NCI-H345 treated with DMSO at 0.1 percent for 48 hours (cell line): ENCODE results near the gene MARF1.
"Not testable (repeated sequence)": the region's sequence is repeated elsewhere in the genome, so short reads cannot be mapped to it uniquely, and the experiment has no call there.

ENCODE experiments used
- DNase-seq: peaks from one replicate; lab custom pipeline; 2025; ENCODE audit not compliant: unreplicated experiment; lab: John Stamatoyannopoulos, UW

The MARF1 gene

DNA sequence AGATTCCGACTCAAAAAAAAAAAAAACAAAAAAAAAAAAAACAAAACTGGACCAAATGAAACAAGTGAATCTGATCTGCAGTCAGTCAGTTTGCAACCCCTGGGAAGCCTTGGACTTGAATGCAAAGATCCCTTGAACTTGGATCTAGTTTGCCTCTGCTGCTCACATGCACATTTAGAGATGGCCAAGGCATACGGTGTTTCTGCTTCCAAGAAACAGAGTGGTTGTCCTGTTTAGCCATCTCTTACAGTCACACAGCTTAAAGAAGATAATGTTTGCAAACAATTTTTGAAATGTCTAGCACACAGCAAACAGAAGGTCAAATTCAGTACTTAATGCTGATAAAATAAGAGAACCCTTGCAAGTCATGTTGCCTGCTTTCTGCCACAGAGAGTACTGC is 11.6 kb upstream of the MARF1 start:
- DNase-seq, result no peak

- DNase-seq, result no peak
Observed at GRCh38 chr16:15653227-15653626, 10.3 kb upstream of the MARF1 start.

GRCh38 chr16:15652293-15653001 is 9.5 kb upstream of the MARF1 start:
- DNase-seq, result no peak

GRCh38 chr16:15650698-15651171 is 7.8 kb upstream of the MARF1 start:
- DNase-seq, result no peak

DNA sequence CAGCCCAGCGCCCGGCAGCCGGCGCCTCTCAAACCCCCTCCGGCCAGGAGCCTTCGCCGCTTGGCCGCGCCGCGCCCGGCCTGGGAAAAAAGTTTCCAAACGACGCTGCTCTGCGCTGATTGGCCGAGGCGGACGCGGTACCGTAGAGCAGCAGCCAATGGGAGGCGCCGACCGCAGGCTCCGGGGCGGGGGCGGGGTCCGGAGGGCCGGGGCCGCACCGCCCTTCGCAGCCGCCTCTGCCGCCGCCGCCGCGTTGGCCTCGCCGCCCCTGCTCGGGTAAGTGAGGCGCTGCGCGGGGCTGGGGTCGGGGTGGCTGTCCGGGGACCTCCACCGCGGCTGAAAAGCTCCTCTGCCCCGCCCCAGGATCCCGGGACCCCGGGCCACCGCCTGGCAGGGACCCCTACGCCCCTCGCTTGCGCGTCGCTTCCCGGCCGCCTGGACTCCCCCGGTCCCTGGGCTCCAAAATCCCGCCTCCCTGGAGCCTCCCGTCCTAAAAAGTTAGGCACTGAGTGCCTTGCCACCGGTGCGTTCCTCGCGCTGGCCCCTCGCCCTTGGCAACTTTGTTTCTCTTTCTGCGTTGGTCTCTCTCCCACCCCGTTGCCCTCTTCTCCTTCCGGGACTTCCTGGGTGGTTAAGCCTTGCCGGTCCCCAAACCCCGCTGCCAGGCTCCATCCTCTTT is 7.2 kb upstream of the MARF1 start, which contains the start of gene NDE1:
TSS of gene NDE1 (plus strand) at position 227 of the 679 bp plus-strand sequence. CDS start 14,534 bp downstream, outside the sequence.
- DNase-seq, result peak; percentile 54

DNA sequence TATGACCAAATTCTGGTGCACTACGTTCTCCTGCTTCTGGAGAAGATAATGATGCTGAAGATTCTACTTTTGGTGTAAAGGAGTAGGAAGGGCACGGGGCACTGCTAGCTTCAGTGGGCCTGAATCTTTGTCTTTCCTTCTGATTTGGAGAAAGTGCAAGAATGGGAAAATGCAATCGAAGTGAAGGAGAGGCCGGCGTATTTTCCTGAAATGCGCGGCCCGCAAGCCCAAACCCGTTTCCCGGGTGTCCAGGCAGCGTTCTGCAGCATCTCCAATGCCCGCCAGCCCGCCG is 6.7 kb upstream of the MARF1 start:
- no peak for DNase-seq

DNA sequence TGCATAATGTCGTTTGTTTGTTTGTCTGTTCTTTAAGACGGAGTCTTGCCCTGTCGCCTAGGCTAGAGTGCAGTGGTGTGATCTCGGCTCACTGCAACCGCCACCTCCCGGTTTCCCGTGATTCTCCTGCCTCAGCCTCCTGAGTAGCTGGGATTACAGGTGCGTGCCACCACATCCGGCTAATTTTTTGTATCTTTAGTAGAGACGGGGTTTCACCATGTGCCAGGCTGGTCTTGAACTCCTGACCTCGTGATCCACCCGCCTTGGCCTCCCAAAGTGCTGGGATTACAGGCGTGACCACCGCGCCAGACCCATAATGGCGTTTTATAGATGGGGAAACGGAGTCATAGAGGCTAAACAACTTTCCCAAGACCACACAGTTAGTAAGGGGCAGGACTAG is 6.4 kb upstream of the MARF1 start:
- not testable (repeated sequence) for DNase-seq

- DNase-seq, result no peak
Observed at GRCh38 chr16:15648135-15648730, 5.3 kb upstream of the MARF1 start.

DNA sequence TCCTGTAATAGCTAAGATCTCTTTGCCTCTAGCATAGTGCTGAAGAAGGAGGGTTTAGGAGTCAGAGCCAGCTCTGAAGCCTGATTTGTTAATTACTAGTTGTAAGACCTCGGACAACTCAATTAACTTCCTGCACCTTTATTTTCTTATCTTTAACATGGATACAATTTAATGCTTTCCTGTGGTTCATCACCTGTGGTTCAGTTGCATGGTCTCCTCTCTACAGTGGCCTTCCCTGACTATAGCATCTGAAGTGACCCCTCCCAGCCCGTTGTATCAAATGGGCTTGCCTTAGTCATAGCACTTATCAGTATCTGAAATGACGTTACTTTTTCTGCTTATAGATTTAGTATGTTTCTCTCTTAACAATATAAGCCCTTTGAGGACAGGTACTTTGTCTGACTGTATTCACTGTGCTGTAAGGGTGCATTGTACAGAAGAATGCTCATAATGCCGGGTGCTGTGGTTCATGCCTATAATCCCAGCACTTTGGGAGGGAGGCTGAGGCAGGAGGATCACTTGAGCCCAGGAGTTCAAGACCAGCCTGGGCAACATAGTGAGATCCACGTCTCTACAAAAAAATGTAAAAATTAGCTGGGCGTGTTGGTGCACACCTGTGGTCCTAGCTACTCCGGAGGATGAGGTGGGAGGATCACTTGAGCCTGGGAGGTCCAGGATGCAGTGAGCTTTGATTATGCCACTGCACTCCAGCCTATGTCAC is 4.5 kb upstream of the MARF1 start:
- no peak for DNase-seq

GRCh38 chr16:15646557-15647293 is 3.8 kb upstream of the MARF1 start:
- DNase-seq, result not testable (repeated sequence)

DNA sequence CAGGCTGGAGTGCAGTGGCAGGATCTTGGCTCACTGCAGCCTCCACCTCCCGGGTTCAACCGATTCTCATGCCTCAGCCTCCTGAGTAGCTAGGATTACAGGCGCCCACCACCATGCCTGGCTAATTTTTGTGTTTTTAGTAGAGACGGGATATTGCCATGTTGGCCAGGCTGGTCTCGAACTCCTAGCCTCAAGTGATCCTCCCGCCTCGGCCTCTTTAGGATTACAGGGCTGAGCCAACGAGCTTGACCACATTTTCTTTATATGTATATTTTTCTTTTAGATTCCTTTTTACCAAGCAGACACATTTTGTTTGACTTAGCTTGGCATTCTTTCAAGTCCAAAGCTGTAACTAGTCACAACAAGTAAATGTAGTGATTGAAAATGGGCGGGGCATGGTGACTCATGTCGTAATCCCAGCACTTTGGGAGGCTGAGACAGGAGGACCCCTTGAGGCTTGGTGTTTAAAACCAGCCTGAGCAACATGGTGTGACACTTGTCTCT is 2.1 kb upstream of the MARF1 start:
- DNase-seq, result not testable (repeated sequence)

- peak; percentile 84 for DNase-seq
Observed at GRCh38 chr16:15644267-15644961, 1.5 kb upstream of the MARF1 start.

DNA sequence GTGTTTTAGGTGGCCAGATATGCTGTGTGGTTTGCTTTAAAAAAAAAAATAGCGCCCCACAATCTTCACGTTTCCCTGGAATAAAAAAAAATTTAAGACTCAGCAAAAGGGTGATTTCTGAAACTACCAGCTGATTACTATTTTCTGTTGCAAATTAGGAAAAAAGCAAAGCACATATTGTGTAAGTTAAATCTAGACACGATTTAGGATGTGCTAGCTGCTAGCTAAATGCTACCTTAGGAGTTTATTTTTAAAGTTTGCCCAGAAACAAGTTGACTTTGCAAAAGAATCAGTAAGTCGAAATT is 944 bp upstream of the MARF1 start:
- no peak for DNase-seq

DNA sequence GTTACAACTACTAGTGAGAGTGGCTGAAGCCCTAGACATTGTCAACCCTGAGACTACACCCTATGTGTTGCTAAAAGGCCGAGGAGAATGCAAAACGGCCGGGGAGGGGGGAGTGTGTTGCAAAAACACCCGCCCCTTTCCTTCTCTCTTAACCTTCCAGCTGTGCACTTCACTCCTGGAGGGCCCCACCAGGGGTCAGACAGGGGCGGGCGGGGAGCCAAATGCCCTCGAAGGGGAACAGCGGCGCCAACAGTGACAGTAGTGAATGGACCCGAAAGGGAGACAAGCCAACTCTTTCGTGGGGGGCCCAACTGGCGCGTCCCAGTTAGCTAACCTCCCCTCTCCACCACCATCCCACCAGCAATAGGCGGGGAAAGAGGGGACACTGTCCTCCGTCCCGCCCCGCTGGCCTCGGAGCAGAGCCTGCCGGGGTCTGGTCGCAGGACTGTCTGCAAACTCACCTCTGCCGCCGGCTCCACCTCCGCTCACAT is 352 bp downstream of the MARF1 start:
- DNase-seq, result peak; percentile 68

DNA sequence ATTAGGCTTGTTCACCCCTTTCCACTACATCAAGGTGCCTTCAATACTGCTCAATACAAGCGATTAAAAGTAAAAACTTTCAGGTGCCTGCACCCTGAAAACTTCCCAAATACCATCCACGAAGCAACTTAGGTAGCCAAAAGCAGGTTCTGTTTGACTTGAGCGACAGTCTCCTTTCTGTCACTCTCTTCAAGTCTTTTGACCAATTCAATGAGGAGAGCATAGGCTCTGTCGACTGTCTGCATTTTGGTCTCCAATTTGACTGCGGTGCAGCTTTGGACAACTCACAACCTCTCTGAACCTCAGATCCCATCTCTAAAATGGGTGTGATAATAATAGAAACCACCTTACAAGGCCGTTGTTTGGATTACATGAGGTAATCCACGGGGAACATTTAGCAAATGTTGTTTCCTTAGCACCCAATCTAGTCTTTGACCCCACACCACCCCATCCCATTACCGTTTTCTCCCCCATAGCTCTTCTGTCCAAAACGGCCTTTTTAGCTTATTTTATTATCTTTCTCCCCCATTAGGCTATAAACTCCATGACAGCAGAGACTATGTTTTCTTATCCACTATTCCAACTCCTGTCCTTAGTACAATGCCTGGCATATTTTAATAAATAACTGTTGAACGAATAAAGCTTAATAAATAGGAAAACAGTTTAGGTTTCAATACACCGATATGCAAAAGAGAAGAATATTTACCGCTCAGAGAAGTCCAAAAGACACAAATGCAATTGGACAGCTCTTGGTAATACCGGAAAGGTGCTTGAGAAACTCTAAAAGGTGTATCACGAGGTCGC is 999 bp downstream of the MARF1 start:
- DNase-seq, result no peak

- DNase-seq, result no peak
Observed at GRCh38 chr16:15640966-15641365, 2.0 kb downstream of the MARF1 start.

- DNase-seq, result no peak
Observed at GRCh38 chr16:15639061-15639568, 3.8 kb downstream of the MARF1 start.

GRCh38 chr16:15636392-15636873 is 6.5 kb downstream of the MARF1 start:
- DNase-seq, result no peak

- no peak for DNase-seq
Observed at GRCh38 chr16:15635926-15636325, 7.0 kb downstream of the MARF1 start.
